ENCODE data around the gene EHMT1.
A peak's percentile ranks its signal among the peaks of the same experiment; 100 is the strongest.

Gene EHMT1

DNA sequence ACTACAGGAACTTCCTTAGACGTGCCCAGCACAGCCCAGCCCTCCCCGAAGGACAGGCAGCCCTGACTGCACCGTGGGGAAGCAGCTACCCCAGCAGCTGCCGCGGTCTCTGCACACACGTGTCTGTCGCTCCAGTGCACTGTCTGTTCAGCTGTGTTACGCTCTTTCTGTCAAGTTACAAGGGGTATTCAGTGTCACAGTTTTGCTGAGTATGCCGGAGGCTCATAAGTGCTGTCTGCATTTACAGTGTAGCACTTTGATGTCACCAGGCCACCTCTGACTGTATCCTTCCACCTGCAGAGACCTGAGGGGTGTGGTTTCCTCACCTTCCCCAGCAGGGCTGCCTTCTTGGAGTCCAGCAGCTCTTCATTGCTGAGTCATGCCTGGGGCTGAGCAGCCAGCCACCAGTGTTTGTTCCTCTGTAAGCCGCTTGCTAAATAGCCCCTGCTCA is 126.8 kb downstream of the EHMT1 start:
- Mint-ChIP-seq H3K4me1 (peaks cover 64% of the 10 kb centered on the region), H3K27ac (peak overlapping the region; percentile 46 to 86 (median 75))

DNA sequence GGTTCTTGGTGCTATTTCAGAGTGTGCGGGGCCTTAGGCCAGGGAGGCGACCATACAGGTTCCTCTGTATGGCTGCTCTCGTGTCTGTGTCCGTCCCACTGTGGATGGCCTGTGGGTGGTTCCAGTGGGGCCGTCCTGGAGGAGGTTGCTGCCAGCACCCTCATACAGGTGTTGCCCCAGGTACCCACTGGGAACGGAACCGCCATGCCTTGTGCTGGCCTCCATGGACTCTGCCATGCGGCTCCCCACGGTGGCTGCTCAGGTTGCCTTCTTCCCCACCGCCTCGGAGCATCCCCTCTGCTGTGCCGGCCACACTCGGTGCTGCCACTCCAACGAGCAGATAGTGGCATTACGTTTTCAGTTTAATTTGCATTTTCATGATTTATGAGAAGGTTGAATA is 129.5 kb downstream of the EHMT1 start:
- peak overlapping the region; percentile 80 to 90 (median 85) for H3K27ac Mint-ChIP-seq
- no peaks in the 10 kb centered on the region for H3K27me3 Mint-ChIP-seq (ENCODE audit: low read depth)
- H3K4me1 Mint-ChIP-seq: peaks cover 57% of the 10 kb centered on the region
- TF ChIP-seq, protein P1, sequence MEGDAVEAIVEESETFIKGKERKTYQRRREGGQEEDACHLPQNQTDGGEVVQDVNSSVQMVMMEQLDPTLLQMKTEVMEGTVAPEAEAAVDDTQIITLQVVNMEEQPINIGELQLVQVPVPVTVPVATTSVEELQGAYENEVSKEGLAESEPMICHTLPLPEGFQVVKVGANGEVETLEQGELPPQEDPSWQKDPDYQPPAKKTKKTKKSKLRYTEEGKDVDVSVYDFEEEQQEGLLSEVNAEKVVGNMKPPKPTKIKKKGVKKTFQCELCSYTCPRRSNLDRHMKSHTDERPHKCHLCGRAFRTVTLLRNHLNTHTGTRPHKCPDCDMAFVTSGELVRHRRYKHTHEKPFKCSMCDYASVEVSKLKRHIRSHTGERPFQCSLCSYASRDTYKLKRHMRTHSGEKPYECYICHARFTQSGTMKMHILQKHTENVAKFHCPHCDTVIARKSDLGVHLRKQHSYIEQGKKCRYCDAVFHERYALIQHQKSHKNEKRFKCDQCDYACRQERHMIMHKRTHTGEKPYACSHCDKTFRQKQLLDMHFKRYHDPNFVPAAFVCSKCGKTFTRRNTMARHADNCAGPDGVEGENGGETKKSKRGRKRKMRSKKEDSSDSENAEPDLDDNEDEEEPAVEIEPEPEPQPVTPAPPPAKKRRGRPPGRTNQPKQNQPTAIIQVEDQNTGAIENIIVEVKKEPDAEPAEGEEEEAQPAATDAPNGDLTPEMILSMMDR (IDR thresholded peaks at IDR 0.05; ENCODE audit: unreplicated experiment in 3 of 3): no peak
- no peaks in the 10 kb centered on the region for H3K9me3 Mint-ChIP-seq
- peaks cover 70% of the 10 kb centered on the region for H3K36me3 Mint-ChIP-seq (ENCODE audit: low read depth)
- peak overlapping the region in 1 of 3 experiments; percentile 20 for H3K4me3 Mint-ChIP-seq

More for the DNA sequence above, 126.8 kb downstream of the EHMT1 start:
- TF ChIP-seq, protein P1 (IDR thresholded peaks at IDR 0.05; ENCODE audit: unreplicated experiment in 3 of 3): no peak
- no peak overlapping the region for H3K4me3 Mint-ChIP-seq
- no peaks in the 10 kb centered on the region for H3K27me3 Mint-ChIP-seq (ENCODE audit: low read depth)
- peaks cover 59% of the 10 kb centered on the region for H3K36me3 Mint-ChIP-seq (ENCODE audit: low read depth)
- H3K9me3 Mint-ChIP-seq: no peaks in the 10 kb centered on the region

DNA sequence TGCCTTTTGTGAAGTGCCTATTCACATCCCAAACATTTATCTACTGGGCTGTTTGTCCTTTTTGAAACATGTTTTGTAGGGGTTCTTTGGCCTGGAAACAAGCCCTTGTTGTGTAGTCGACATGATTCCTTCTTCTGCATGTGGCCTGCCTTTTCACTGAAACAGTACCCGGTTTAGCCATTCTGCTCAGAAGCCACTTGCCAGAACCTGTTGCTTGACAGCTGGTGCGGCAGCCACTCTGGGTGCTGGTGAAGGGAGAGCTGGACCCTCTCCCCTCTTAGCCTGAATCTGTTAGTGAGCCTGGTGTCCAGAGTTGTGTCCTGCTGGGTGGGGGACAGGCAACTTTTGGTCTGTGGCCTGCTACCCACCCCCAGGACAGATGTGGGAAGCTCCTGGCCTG is 129.9 kb downstream of the EHMT1 start:
- TF ChIP-seq, protein P1 (IDR thresholded peaks at IDR 0.05; ENCODE audit: unreplicated experiment in 3 of 3): no peak
- no peaks in the 10 kb centered on the region for H3K27me3 Mint-ChIP-seq (ENCODE audit: low read depth)
- H3K4me3 Mint-ChIP-seq: peak overlapping the region in 1 of 3 experiments; percentile 20
- H3K4me1 Mint-ChIP-seq: peaks cover 56% of the 10 kb centered on the region
- peak overlapping the region; percentile 80 to 90 (median 85) for H3K27ac Mint-ChIP-seq
- peaks cover 2% of the 10 kb centered on the region for H3K9me3 Mint-ChIP-seq
- peaks cover 70% of the 10 kb centered on the region for H3K36me3 Mint-ChIP-seq (ENCODE audit: low read depth)

DNA sequence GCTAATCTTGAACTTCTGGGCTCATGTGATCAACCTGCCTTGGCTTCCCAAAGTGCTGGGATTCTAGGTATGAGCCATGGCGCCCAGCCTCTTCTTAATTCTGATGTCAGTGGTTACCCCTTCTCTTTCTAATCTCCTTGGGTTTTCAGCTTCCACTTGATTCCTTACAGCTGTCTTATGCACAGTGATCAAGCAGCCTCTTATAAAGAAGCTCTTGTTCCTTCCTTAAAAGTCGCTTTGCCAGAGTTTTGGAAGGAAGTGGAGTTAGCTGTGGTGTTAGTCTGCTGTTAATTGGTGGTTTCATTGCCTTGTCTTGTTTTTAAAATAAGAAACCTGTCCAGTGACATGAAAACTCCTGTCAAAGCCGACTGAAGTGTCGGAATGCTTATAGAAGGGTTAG is 130.7 kb downstream of the EHMT1 start:
- TF ChIP-seq, protein P1 (IDR thresholded peaks at IDR 0.05; ENCODE audit: unreplicated experiment in 3 of 3): no peak

DNA sequence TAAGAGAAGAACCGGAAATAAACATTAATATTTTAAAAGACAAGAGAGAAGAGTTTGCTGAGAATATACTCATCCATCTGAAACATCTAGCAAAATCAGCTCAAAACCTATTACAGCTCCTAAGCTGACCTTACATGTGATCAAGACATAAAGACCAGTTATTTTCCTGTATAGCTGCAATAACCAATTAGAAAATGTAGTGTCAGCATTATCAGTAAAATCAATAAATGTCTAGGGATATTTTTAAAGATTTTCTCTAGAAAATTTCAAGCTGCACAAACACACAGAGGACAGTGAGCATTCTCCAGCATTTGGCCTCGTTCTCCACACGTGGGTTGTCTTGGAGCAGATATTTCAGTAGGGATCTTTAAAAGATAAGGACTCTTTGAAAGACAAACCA is 131.2 kb downstream of the EHMT1 start:
- H3K9me3 Mint-ChIP-seq: peaks cover 6% of the 10 kb centered on the region
- TF ChIP-seq, protein P1 (IDR thresholded peaks at IDR 0.05; ENCODE audit: unreplicated experiment in 3 of 3): no peak
- no peaks in the 10 kb centered on the region for H3K27me3 Mint-ChIP-seq (ENCODE audit: low read depth)
- peak overlapping the region; percentile 67 to 90 (median 85) for H3K27ac Mint-ChIP-seq
- peaks cover 71% of the 10 kb centered on the region for H3K36me3 Mint-ChIP-seq (ENCODE audit: low read depth)
- H3K4me1 Mint-ChIP-seq: peaks cover 56% of the 10 kb centered on the region
- H3K4me3 Mint-ChIP-seq: peak overlapping the region in 2 of 3 experiments; percentile 39 to 50

More for the DNA sequence above, 130.7 kb downstream of the EHMT1 start:
- Mint-ChIP-seq H3K27ac (peak overlapping the region; percentile 67 to 90 (median 85)), H3K36me3 (ENCODE audit: low read depth) (peaks cover 71% of the 10 kb centered on the region), H3K27me3 (ENCODE audit: low read depth) (no peaks in the 10 kb centered on the region), H3K4me3 (peak overlapping the region in 2 of 3 experiments; percentile 39 to 50), H3K9me3 (peaks cover 6% of the 10 kb centered on the region), H3K4me1 (peaks cover 56% of the 10 kb centered on the region)

DNA sequence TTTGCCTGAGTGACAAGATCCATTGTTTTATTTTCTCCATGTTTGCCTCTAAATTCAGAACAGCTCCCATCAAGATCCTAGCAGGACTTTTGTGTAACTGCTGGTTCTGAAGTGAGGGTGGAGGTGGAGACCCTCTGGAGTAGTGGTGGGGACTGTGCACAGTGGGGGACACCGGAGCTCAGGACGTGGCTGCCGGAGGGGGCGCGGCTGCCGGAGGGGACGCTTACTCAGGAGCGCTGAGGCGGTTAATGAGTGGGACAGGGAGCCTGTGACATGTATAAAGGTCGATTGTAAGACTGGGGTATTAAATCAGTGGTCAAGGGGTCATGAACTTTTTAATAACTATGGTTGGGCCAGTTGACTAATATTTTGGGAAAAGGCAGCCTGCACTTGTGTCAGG is 131.8 kb downstream of the EHMT1 start:
- Mint-ChIP-seq H3K4me3 (peak overlapping the region in 1 of 3 experiments; percentile 15), H3K9me3 (peaks cover 10% of the 10 kb centered on the region), H3K36me3 (ENCODE audit: low read depth) (peaks cover 75% of the 10 kb centered on the region), H3K27ac (peak overlapping the region; percentile 41 to 85 (median 78)), H3K4me1 (peaks cover 53% of the 10 kb centered on the region), H3K27me3 (ENCODE audit: low read depth) (no peaks in the 10 kb centered on the region)
- TF ChIP-seq, protein P1 (IDR thresholded peaks at IDR 0.05; ENCODE audit: unreplicated experiment in 3 of 3): no peak
